Frontal cortex (tissue), 4 donors: Measurements from ENCODE around the gene CXCL10. TPM values are rescaled to one million over a fixed set of nuclear protein-coding genes. Genes with fewer than 3 reads are reported as not detected.
"Not testable (repeated sequence)": the region's sequence is repeated elsewhere in the genome, so short reads cannot be mapped to it uniquely, and the experiment has no call there.

Experiments
- DNase-seq, 2 donors: peaks; one replicate each; pipeline ENCODE4 v3.0.0; 2012; ENCODE audit warnings: low spot score in 2 of 2
- FAIRE-seq: peaks from 2 replicates; lab custom pipeline; 2012; peaks lifted over from hg19 to GRCh38; lab: Jason Lieb, UNC
- total RNA-seq: library from RNA; depleted of rRNA; stranded (reverse); fragments of >200 nt; gene quantifications from one replicate; pipeline ENCODE4 v1.2.3, GENCODE V29; 2014
- donor health status: control.
- donor health status: control.
- donor health status: control.

CXCL10 gene
- total RNA-seq = not detected

GRCh38 chr4:76023389-76023788, at the start of gene CXCL10:
Gene CXCL10 (minus strand): TSS chr4:76023497. CDS start chr4:76023431, 66 bp downstream.
- no peak for DNase-seq
- FAIRE-seq = no peak

GRCh38 chr4:76072760-76073159, 49.5 kb upstream of the CXCL10 start:
- DNase-seq = no peak
- FAIRE-seq = no peak

DNA sequence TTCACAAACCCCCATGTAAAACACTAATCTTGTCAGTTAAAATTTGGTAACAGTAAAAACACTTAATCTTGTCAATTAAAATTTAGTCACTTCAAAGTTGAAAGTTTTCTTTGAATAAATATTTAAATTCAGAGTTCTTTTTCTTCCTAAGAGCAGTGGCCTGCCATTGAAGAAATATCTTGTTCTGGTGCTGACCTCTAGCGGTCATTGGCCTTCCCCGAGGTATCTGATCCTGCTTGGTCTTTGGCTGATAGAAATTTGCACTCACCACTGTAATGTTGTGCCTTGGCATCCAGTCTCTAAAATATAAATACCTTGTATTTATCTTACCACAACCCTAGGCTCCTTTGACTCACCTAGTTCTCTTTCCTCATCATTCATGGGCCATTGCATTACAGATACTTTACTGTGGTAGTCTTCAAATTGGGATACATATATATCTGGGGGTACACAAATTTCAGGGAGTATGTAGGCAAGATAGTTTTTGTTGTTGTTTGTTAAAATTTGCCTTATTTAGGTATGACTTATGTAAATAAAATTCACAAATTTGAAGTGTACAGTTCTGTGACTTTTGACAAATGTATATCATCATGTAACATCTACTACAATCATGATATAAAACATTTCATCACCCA, 44.5 kb upstream of the CXCL10 start:
- DNase-seq (peak; percentile 43 to 64), FAIRE-seq (peak; percentile 94)

DNA sequence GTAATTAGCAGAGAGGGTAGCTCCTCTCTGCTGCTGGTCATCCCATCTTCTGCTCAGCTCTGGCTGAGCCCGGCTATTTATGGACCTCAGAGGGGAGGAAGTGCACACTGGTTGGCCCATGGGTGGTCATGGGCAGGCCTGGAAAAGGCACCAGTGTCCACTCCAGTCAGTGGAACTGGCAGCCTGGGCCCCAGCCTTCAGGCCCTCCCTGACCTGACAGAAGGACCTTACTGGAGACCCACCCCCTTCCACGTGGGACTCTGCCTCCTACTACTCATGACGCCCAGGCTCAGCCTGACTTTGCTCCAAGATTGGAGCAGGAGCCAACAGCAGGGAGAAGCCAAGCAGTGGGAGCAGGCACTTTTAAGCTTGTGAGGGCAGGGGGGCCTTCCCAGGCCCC, 43.2 kb upstream of the CXCL10 start:
- no peak for DNase-seq
- FAIRE-seq = no peak

DNA sequence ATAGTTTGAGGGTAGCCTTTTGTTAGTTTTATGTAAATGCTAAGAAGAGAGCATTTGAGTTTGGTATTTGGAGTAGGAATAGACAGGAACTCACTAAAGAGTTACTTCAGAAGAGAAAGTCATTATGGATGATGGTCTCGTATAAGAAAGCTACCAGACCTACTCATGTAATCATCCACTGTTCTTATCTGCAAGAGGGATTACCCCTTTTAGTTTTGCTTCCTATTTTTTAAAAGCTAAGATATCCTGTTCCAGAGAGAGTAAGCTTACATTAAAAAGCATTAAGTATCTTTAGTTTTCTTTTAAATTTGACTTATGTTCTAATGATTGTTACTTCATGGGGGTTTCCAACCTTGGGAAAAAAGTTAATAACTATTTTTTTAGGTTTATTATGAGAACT, 38.7 kb upstream of the CXCL10 start:
- DNase-seq = no peak
- FAIRE-seq = no peak

DNA sequence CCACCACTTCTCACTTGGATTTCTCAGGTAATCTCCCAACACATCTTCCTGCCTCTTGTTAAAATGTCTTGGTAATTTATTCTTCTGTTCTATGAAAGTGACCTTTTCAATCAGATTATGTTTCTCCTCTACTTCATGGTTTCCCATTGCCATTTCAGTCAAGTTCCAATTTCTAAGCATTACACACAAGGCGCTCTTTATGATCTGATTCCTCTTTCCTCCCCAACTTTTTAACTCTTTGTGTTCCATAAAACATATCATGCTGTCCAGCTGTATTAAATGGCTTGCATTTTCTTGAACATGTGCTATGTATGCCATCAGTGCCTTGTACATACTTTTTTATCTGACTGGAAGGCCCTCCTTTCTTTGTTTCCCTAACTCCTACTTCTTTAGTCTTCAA, 38.1 kb upstream of the CXCL10 start:
- FAIRE-seq = no peak

DNA sequence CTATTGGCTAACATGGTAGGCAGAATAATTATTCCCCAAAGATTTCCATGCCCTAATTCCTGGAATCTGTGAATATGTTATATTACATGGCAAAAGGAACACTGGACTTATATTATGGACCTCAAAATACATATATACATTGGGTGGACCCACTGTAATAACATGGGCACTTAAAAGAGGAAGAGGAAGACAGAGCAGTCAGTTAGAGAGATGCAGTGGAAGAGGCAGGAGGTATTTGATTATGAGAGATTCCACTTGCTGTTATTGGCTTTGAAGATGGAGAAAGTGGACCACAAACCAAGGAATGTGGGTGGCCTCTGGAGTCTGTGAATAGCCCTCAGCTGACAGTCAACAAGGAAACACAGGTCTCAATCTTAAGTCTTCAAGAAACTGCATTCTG, 37.2 kb upstream of the CXCL10 start:
- no peak for DNase-seq
- FAIRE-seq = no peak

More for the DNA sequence above, 38.1 kb upstream of the CXCL10 start:
- DNase-seq = no peak

GRCh38 chr4:76059750-76060149, 36.5 kb upstream of the CXCL10 start:
- no peak for FAIRE-seq
- DNase-seq = no peak

GRCh38 chr4:76058888-76059426, 35.7 kb upstream of the CXCL10 start:
- no peak for FAIRE-seq

GRCh38 chr4:76058302-76058701, 35.0 kb upstream of the CXCL10 start:
- FAIRE-seq (no peak), DNase-seq (no peak)

More at GRCh38 chr4:76058888-76059426, 35.7 kb upstream of the CXCL10 start:
- DNase-seq = no peak

GRCh38 chr4:76055421-76055820, 32.1 kb upstream of the CXCL10 start:
- DNase-seq (no peak), FAIRE-seq (no peak)

- FAIRE-seq (no peak), DNase-seq (no peak)
Observed at GRCh38 chr4:76055016-76055415, 31.7 kb upstream of the CXCL10 start.

DNA sequence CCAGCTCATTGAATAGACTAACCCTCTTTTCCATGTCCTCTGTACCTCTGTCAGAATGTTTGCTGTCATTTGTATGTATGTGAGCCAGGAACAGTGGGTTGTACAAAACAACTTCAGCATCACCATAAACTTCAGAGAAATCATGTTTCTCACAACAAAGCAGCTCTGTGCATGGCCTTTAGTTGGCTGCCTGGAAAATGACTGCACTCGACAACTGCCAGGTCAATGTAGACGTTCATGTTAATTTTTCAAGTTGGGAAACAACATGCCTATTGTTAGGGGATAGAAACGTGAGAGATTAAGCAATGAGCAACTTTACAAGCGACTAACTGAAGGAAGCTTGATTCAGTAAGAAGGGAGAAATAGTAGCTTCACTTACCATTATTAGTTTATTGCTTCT, 30.4 kb upstream of the CXCL10 start:
- FAIRE-seq (no peak), DNase-seq (no peak)

GRCh38 chr4:76050560-76051050, 27.3 kb upstream of the CXCL10 start:
- FAIRE-seq = not testable (repeated sequence)

GRCh38 chr4:76049860-76050416, 26.6 kb upstream of the CXCL10 start:
- not testable (repeated sequence) for FAIRE-seq

More at GRCh38 chr4:76050560-76051050, 27.3 kb upstream of the CXCL10 start:
- not testable (repeated sequence) for DNase-seq

DNA sequence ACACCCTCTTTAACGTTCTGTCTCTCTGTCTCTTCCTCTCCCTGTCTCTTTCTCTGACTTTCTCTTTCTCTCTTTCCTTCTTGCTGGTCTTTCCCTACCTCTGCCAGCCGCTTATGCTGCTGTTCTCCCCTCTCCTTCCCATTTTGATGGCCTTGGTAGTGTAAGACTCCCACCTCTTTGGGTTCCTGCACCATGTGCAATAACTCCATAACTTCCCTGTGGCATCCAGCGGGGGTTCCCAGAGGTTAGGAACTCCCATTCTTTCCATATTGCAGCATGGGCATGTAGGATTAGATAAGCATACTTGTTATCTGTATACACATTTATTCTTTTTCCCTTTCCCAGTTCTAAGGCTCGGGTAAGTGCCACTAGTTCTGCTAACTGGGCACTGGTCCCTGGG, 21.4 kb upstream of the CXCL10 start:
- not testable (repeated sequence) for DNase-seq, FAIRE-seq

More at GRCh38 chr4:76049860-76050416, 26.6 kb upstream of the CXCL10 start:
- not testable (repeated sequence) for DNase-seq

DNA sequence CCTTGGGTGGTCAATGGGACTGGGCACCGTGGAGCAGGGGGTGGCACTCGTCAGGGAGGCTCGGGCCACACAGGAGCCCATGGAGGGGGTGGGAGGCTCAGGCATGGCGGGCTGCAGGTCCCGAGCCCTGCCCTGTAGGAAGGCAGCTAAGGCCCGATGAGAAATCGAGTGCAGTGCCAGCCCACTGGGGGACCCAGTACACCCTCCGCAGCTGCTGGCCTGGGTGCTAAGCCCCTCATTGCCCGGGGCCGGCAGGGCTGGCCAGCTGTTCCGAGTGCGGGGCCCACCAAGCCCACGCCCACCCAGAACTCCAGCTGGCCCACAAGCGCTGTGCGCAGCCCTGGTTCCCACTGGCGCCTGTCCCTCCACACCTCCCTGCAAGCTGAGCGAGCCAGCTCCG, 20.0 kb upstream of the CXCL10 start:
- not testable (repeated sequence) for FAIRE-seq, DNase-seq

- not testable (repeated sequence) for FAIRE-seq, DNase-seq
Observed at GRCh38 chr4:76042241-76042998, 19.1 kb upstream of the CXCL10 start.

DNA sequence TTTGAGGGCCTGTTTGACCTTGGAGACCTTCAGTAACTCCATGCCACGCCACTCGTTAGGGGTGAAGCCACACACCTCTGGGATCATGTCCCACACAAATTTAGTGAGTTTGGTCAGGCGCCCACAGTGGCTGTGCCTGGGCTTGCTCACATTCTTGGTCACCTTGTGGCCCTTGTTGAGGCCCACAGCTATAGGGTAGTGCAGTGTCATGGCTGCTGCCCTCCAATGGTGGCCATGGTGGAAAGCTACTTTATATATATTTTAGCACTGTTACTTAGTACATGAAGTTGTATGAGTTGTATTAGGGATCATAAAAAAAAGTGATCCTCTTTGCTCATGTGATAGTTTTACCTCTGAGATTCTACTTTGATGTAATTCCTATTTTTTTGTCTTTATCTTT, 13.6 kb upstream of the CXCL10 start:
- FAIRE-seq (no peak), DNase-seq (no peak)

DNA sequence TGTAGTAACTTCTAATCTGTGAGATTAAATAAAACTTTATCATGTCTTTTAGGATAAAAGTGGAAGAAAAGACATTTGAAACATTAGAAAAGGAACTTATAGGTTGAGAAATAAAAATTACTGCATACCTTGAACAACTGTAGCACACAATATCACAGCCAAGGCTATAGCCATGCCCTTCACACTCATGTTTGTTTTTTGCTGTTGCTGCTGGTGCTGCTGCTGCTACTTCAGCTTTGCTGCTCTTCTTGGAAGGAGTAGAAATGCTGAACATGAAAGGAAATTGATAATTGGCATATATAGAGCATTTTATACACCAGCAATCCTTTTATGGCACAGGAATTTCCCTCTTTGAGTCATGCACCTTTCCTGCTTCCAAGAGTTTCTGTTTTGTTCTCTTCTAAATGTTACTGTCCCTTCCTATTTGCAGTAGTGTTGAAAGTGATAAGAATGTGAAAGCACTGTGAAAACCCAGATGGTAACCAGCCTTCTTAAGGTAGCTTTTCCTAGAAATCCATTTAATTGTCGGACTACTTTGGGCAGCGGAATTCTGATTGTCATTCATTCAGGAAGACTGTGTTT, 12.6 kb upstream of the CXCL10 start, which contains the start of gene CXCL11:
Gene CXCL11, minus strand, starts transcription at position 272 of the 582 bp plus-strand sequence. Its CDS starts 83 bp downstream, at position 189.
- FAIRE-seq (no peak), DNase-seq (no peak)
